H1 (cell line): ENCODE measurements around the gene PLVAP. TPM values are rescaled to one million over a fixed set of nuclear protein-coding genes. Genes with fewer than 3 reads are reported as not detected.
A peak's percentile ranks its signal among the peaks of the same experiment; 100 is the strongest.

Experiments used
- CTCF ChIA-PET: fragments of 300-600 bp; sonication (Branson Sonifier 250); formaldehyde crosslinking; loops from one replicate; lab custom pipeline; 2021; ENCODE audit not compliant: partially characterized antibody; lab: Charles Lee
- POLR2A ChIA-PET: fragments of 300-600 bp; sonication (Branson Sonifier 250); formaldehyde crosslinking; loops from one replicate; lab custom pipeline; 2021; ENCODE audit warnings: inconsistent platforms; ENCODE audit not compliant: partially characterized antibody; lab: Charles Lee
- DNase-seq, 2 experiments: peaks; one replicate each; pipeline versions ENCODE4 v3.0.0 to v3.0.0-alpha.2; 2010 to 2022; ENCODE audit warnings: low spot score in 2 of 2, low read depth in 1 of 2, mixed read lengths in 1 of 2
- FAIRE-seq: peaks from 2 replicates; lab custom pipeline; 2011; peaks lifted over from hg19 to GRCh38; lab: Jason Lieb, UNC
- H2AFZ ChIP-seq: 2 replicates; pipeline ENCODE4 v1.8.1; 2012; ENCODE audit warnings: low read length, inconsistent platforms
- H2AK5ac ChIP-seq: 2 replicates; pipeline ENCODE4 v1.6.1; 2013; ENCODE audit warnings: low read depth, low read length
- H2BK120ac ChIP-seq: replicated peaks from 2 replicates; pipeline ENCODE3; 2013; ENCODE audit warnings: low read depth, low read length, inconsistent platforms
- H2BK12ac ChIP-seq: 2 replicates; pipeline ENCODE4 v1.6.1; 2013; ENCODE audit warnings: low read depth, low read length
- H2BK15ac ChIP-seq: 2 replicates; pipeline ENCODE4 v1.6.1; 2013; ENCODE audit warnings: low read length
- H2BK20ac ChIP-seq: 2 replicates; pipeline ENCODE4 v1.6.1; 2013; ENCODE audit warnings: low read length
- H2BK5ac ChIP-seq: 2 replicates; pipeline ENCODE4 v1.6.1; 2013; ENCODE audit warnings: low read depth, low read length
- H3K14ac ChIP-seq: 2 replicates; pipeline ENCODE4 v1.6.1; 2013; ENCODE audit warnings: inconsistent platforms; ENCODE audit not compliant: insufficient read length
- H3K18ac ChIP-seq: 2 replicates; pipeline ENCODE4 v1.6.1; 2013; ENCODE audit warnings: low read length; ENCODE audit errors: extremely low read depth
- H3K23ac ChIP-seq: 2 replicates; pipeline ENCODE4 v1.6.1; 2013; ENCODE audit warnings: inconsistent platforms; ENCODE audit not compliant: insufficient read length
- H3K23me2 ChIP-seq: 2 replicates; pipeline ENCODE4 v1.6.1; 2013; ENCODE audit warnings: low read depth, low read length
- H3K27ac ChIP-seq: 2 replicates; pipeline ENCODE4 v1.6.1; 2011; ENCODE audit warnings: low read depth, low read length, inconsistent platforms
- H3K27me3 ChIP-seq, 4 experiments: replicated peaks in 1 of 4; 1 replicate in 1 of 4; 2 replicates in 3 of 4; pipeline versions ENCODE4 v1.6.1 to v1.8.1; 2011 to 2013; ENCODE audit warnings: low read length in 3 of 4, mild to moderate bottlenecking in 3 of 4, inconsistent platforms in 2 of 4, mixed read lengths in 2 of 4, moderate library complexity in 1 of 4; ENCODE audit not compliant: control insufficient read depth in 3 of 4, insufficient read depth in 3 of 4; ENCODE audit errors: extremely low read depth in 1 of 4
- H3K36me3 ChIP-seq, 4 experiments: 2 replicates each; pipeline versions ENCODE4 v1.6.1 to v1.8.1; 2011 to 2013; ENCODE audit warnings: mild to moderate bottlenecking in 4 of 4, low read length in 3 of 4, moderate library complexity in 2 of 4, control low read depth in 1 of 4, inconsistent platforms in 1 of 4; ENCODE audit not compliant: insufficient read depth in 4 of 4, control insufficient read depth in 2 of 4
- H3K4ac ChIP-seq: replicated peaks from 2 replicates; pipeline ENCODE3; 2013; ENCODE audit warnings: low read length, low read depth, mixed read lengths, inconsistent platforms; ENCODE audit not compliant: insufficient read length
- H3K4me1 ChIP-seq, 4 experiments: replicated peaks in 1 of 4; 1 replicate in 1 of 4; 2 replicates in 3 of 4; pipeline versions ENCODE4 v1.6.1 to v1.8.1; 2011 to 2013; ENCODE audit warnings: low read length in 3 of 4, inconsistent platforms in 2 of 4, mixed read lengths in 1 of 4; ENCODE audit not compliant: insufficient read depth in 4 of 4, control insufficient read depth in 3 of 4
- H3K4me2 ChIP-seq, 2 experiments: 2 replicates each; pipeline versions ENCODE4 v1.6.1 to v1.8.1; 2011 to 2013; ENCODE audit warnings: low read depth in 2 of 2, low read length in 2 of 2, control low read depth in 1 of 2, inconsistent platforms in 1 of 2, mild to moderate bottlenecking in 1 of 2; ENCODE audit not compliant: insufficient read depth in 1 of 2
- H3K4me3 ChIP-seq, 4 experiments: fragments of 200-600, 300-600 bp in 1 of 4; sonication (generic), shearing (Covaris generic), sonication (Bioruptor Twin) in 1 of 4; 2 replicates each; pipeline versions ENCODE4 v1.5.1 to v1.8.1; 2011 to 2016; ENCODE audit warnings: low read length in 4 of 4, low read depth in 3 of 4, control low read depth in 2 of 4, inconsistent platforms in 2 of 4, mild to moderate bottlenecking in 2 of 4, mixed read lengths in 1 of 4, moderate library complexity in 1 of 4; ENCODE audit not compliant: insufficient read depth in 2 of 4; ENCODE audit errors: extremely low read depth in 1 of 4
- H3K56ac ChIP-seq: replicated peaks from 2 replicates; pipeline ENCODE3; 2013; ENCODE audit warnings: low read depth, mild to moderate bottlenecking, mixed read lengths, low read length, inconsistent platforms; ENCODE audit not compliant: insufficient read length
- H3K79me1 ChIP-seq: 2 replicates; pipeline ENCODE4 v1.6.1; 2013; ENCODE audit warnings: low read depth, low read length, control low read depth
- H3K79me2 ChIP-seq, 2 experiments: 2 replicates each; pipeline versions ENCODE4 v1.6.1 to v1.8.1; 2012 to 2013; ENCODE audit warnings: low read length in 2 of 2, mild to moderate bottlenecking in 2 of 2, inconsistent platforms in 1 of 2; ENCODE audit not compliant: insufficient read depth in 2 of 2, control insufficient read depth in 1 of 2
- H3K9ac ChIP-seq, 4 experiments: replicated peaks in 1 of 4; 1 replicate in 1 of 4; 2 replicates in 3 of 4; pipeline versions ENCODE4 v1.6.1 to v1.8.1; 2011 to 2013; ENCODE audit warnings: low read depth in 3 of 4, low read length in 3 of 4, control low read depth in 2 of 4, mild to moderate bottlenecking in 2 of 4, moderate library complexity in 2 of 4, inconsistent platforms in 1 of 4; ENCODE audit errors: extremely low read depth in 1 of 4
- H3K9me3 ChIP-seq, 2 experiments: 2 replicates each; pipeline versions ENCODE4 v1.6.1 to v1.8.1; 2012 to 2013; ENCODE audit warnings: mild to moderate bottlenecking in 2 of 2, moderate library complexity in 2 of 2, control low read depth in 1 of 2, inconsistent platforms in 1 of 2, low read depth in 1 of 2, low read length in 1 of 2, mixed read lengths in 1 of 2; ENCODE audit not compliant: insufficient read depth in 2 of 2
- H4K20me1 ChIP-seq, 2 experiments: replicated peaks in 1 of 2; 2 replicates each; pipeline versions ENCODE3 to v1.8.1; 2011 to 2013; ENCODE audit warnings: inconsistent platforms in 2 of 2, low read length in 2 of 2, mild to moderate bottlenecking in 1 of 2; ENCODE audit not compliant: insufficient read depth in 2 of 2, control insufficient read depth in 1 of 2
- H4K5ac ChIP-seq: 2 replicates; pipeline ENCODE4 v1.6.1; 2013; ENCODE audit warnings: low read length, low read depth, mixed read lengths, inconsistent platforms; ENCODE audit not compliant: insufficient read length
- H4K8ac ChIP-seq: 2 replicates; pipeline ENCODE4 v1.8.0; 2013; ENCODE audit warnings: mild to moderate bottlenecking, moderate library complexity, low read length, inconsistent platforms; ENCODE audit not compliant: insufficient read depth; ENCODE audit errors: extremely low read depth
- H4K91ac ChIP-seq: replicated peaks from 2 replicates; pipeline ENCODE3; 2013; ENCODE audit warnings: low read length, mixed read lengths, inconsistent platforms; ENCODE audit not compliant: insufficient read length
- CHD1 ChIP-seq: IDR thresholded peaks from 2 replicates; pipeline ENCODE4 v1.6.1; 2012; ENCODE audit warnings: low read depth, low read length, improper control_type of control experiment
- KDM1A ChIP-seq: fragments of 200-600, 300-600 bp; sonication (generic); IDR thresholded peaks from 2 replicates; pipeline ENCODE4 v1.7.1; 2016; ENCODE audit warnings: mild to moderate bottlenecking, low read length, borderline replicate concordance
- PHF8 ChIP-seq: fragments of 200-600 bp; sonication (generic); conservative IDR thresholded peaks from 2 replicates; pipeline ENCODE4 v1.7.1; 2012; ENCODE audit warnings: low read depth, mild to moderate bottlenecking, inconsistent platforms, low read length, moderate library complexity
- RAD21 ChIP-seq, 2 experiments: IDR thresholded peaks in 1 of 2; conservative IDR thresholded peaks in 1 of 2; 2 replicates each; pipeline ENCODE4 v1.6.1; 2011; ENCODE audit warnings: low read depth in 2 of 2, low read length in 2 of 2, improper control_type of control experiment in 1 of 2, inconsistent platforms in 1 of 2, mild to moderate bottlenecking in 1 of 2, moderate library complexity in 1 of 2
- RXRA ChIP-seq: IDR thresholded peaks from 2 replicates; pipeline ENCODE4 v1.6.1; 2011; ENCODE audit warnings: low read depth, mild to moderate bottlenecking, low read length, moderate library complexity; ENCODE audit not compliant: insufficient read depth
- SIN3A ChIP-seq, 2 experiments: IDR thresholded peaks in 1 of 2; conservative IDR thresholded peaks in 1 of 2; 2 replicates each; pipeline ENCODE4 v1.6.1; 2011 to 2012; ENCODE audit warnings: low read length in 2 of 2, improper control_type of control experiment in 1 of 2, low read depth in 1 of 2, mild to moderate bottlenecking in 1 of 2
- SIRT6 ChIP-seq: IDR thresholded peaks from one replicate; pipeline ENCODE4 v1.7.1; 2012; ENCODE audit warnings: low read length, inconsistent platforms
- SRF ChIP-seq: IDR thresholded peaks from 2 replicates; pipeline ENCODE4 v1.6.1; 2011; ENCODE audit warnings: mild to moderate bottlenecking, low read depth, low read length, moderate library complexity
- TAF1 ChIP-seq: IDR thresholded peaks from 2 replicates; pipeline ENCODE4 v1.6.1; 2011; ENCODE audit warnings: mild to moderate bottlenecking, low read depth, low read length
- WGBS, 2 experiments: shearing (Covaris generic) in 1 of 2; methylation state at CpG; one replicate each; pipeline versions ENCODE4 v1.1.6 to v1.1.7; 2013 to 2015; ENCODE audit warnings: low lambda C conversion rate in 2 of 2, mixed read lengths in 2 of 2, inconsistent platforms in 1 of 2, low coverage in 1 of 2, missing lambda C conversion rate in 1 of 2; ENCODE audit not compliant: insufficient replicate concordance in 2 of 2, insufficient coverage in 1 of 2, insufficient read length in 1 of 2; ENCODE audit errors: extremely low coverage in 1 of 2, missing lambda C conversion rate in 1 of 2; 5-methylcytosine and 5-hydroxymethylcytosine counted together
- polyA plus RNA-seq, 7 experiments: library from polyadenylated mRNA; depleted of rRNA in 3 of 7; stranded (reverse) in 5 of 7; unstranded in 2 of 7; fragments of >200 nt in 5 of 7; fragments of 200-250 nt in 2 of 7; gene quantifications; 1 replicate in 5 of 7; 2 replicates in 1 of 7; 4 replicates in 1 of 7; pipeline versions ENCODE4 v1.2.1 to v1.2.3, GENCODE V29; 2011 to 2013; ENCODE audit warnings: missing spikeins in 2 of 7, mixed read lengths in 2 of 7
- total RNA-seq: library from RNA; stranded (reverse); fragmentation: NEBNext Ultra II Directional; extraction: Animal tissue kit (Norgen Biotek cat#: 25700); gene quantifications from 2 replicates; pipeline ENCODE4 v1.2.1, GENCODE V29; 2021
- TF ChIP-seq, protein P1 (sequence below): IDR thresholded peaks from 2 replicates; pipeline ENCODE4 v1.6.1; 2011; ENCODE audit warnings: low read depth, mild to moderate bottlenecking, low read length; ENCODE audit not compliant: insufficient read depth

PLVAP gene
- total and polyA plus RNA-seq, 2 of the 8 experiments (the other 6 are each of a cell fraction or from before 2014, with no cell fraction given), result 0.32 TPM; not detected in 1

DNA sequence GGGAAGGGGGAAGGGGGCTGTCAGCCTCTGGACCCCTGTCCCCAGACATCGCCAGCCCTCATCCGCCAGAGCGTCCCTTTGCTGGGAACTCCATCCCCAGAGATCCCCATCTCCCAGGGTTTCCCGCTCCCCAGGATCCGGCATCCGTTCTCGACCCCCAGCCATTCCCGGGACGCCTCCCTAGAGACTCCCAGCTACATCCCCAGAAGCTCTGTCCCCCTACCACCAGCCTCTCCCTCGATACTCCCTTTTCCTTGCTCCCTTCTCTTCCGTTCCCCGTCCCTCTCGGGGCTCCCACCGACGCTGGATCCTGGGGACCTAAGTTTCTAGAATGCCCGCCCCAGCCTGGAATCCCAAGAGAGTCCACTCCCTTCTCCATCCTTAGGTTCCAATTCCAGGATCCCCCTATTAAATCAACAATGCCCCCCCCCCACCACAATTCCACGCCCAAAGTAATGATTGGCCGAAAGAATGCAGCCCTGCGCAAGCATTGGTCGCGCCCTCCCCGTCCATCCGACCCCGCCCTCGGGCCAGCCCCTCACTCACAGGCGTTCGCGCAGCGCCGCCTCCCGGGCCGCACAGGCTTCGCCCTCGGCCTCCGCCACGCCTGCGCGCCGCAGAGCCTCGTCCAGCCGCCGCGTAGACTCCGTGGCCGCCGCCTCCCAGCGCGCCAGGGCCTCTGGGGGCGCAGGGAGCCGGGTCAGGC, 13.7 kb upstream of the PLVAP start:
- H3K4ac ChIP-seq, result no peak overlapping the region
- H3K79me1 ChIP-seq, result no peaks in the 10 kb centered on the region
- H3K23ac ChIP-seq, result no peak overlapping the region
- peak overlapping the region; percentile 19 for H4K5ac ChIP-seq
- H3K79me2 ChIP-seq, result no peaks in the 10 kb centered on the region
- peaks cover 0 to 5% (median 0%) of the 10 kb centered on the region in 4 experiments; a peak in 2 of 7 replicates for H3K27me3 ChIP-seq
- H3K23me2 ChIP-seq, result peaks cover 11% of the 10 kb centered on the region
- no peak overlapping the region for H2BK12ac ChIP-seq
- FAIRE-seq (no peak), DNase-seq (peak; percentile 71 to 92)
- H2BK5ac ChIP-seq, result no peak overlapping the region; the same call in 1 of the 2 replicates
- peak overlapping the region; percentile 51; the same call in 1 of the 2 replicates for H3K18ac ChIP-seq
- H3K4me3 ChIP-seq, result peak overlapping the region; percentile 58 to 75 (median 72)
- no peak overlapping the region for H4K91ac ChIP-seq
- H4K8ac ChIP-seq, result no peak overlapping the region; the same call in 1 of the 2 replicates
- no peak overlapping the region for H3K14ac ChIP-seq
- H3K9ac ChIP-seq, result peak overlapping the region in 1 of 4 experiments; percentile 35; a peak in 2 of 7 replicates
- peak overlapping the region; percentile 47 for H2BK120ac ChIP-seq
- no peaks in the 10 kb centered on the region for H3K36me3 ChIP-seq
- peak overlapping the region; percentile 63; the same call in 1 of the 2 replicates for H2AFZ ChIP-seq
- H2BK20ac ChIP-seq, result no peak overlapping the region
- H3K4me1 ChIP-seq, result peaks cover 0 to 7% (median 3%) of the 10 kb centered on the region in 4 experiments; a peak in 5 of 7 replicates
- POLR2A ChIA-PET, result interaction anchor here (0.7 to 1.6 kb wide), 4 partner anchors 13 to 34 kb away, joined by 3 to 8 read pairs (median 3); partner anchors contain the start of gene BST2
- no peak overlapping the region for H2BK15ac ChIP-seq
- no peaks in the 10 kb centered on the region for H4K20me1 ChIP-seq
- peak overlapping the region; percentile 92 to 98 for H3K4me2 ChIP-seq
- no peak overlapping the region for H3K27ac ChIP-seq
- H2AK5ac ChIP-seq, result no peak overlapping the region
- no peaks in the 10 kb centered on the region for H3K9me3 ChIP-seq
- WGBS, 2 experiments, result 0% methylated on average over 31 of the region's 50 CpGs; no CpG with 5 or more reads in 1 of the 2 experiments
- CTCF ChIA-PET, result interaction anchor here (0.7 to 13.5 kb wide), 16 partner anchors 9 to 106 kb away, joined by 3 to 153 read pairs (median 4); no protein-coding TSS in a partner anchor
- no peak overlapping the region for H3K56ac ChIP-seq
- TF ChIP-seq PHF8 (no peak), CHD1 (no peak), RXRA (no peak), TAF1 (peak; percentile 49; the same call in 1 of the 2 replicates), SRF (no peak), SIN3A (conservative IDR thresholded peaks at IDR 0.05 in 1 of 2, IDR thresholded peaks at IDR 0.05 in 1 of 2; ENCODE audit: low read depth in 1 of 2, low read length in 2 of 2) (peak in 1 of 2 experiments; percentile 12; a peak in 1 of 4 replicates), RAD21 (IDR thresholded peaks at IDR 0.05 in 1 of 2, conservative IDR thresholded peaks at IDR 0.05 in 1 of 2; ENCODE audit: low read depth in 2 of 2, low read length in 2 of 2) (peak; percentile 56 to 71), SIRT6 (no peak), KDM1A (no peak)
- TF ChIP-seq, protein P1, sequence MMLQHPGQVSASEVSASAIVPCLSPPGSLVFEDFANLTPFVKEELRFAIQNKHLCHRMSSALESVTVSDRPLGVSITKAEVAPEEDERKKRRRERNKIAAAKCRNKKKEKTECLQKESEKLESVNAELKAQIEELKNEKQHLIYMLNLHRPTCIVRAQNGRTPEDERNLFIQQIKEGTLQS, result no peak
